CD4-positive, alpha-beta T cell (primary cell): ENCODE data around the gene AGBL1. TPM values are rescaled to one million over a fixed set of nuclear protein-coding genes. Genes with fewer than 3 reads are reported as not detected.

ENCODE experiments used
- ATAC-seq: fragments of 200-7000 bp; cut with Tn5 transposase; one replicate; pipeline ENCODE4 v1.10.0; 2022; ENCODE audit warnings: mild to moderate bottlenecking; ENCODE audit not compliant: poor library complexity
- CTCF ChIA-PET: fragments of 350-600 bp; sonication (Branson Sonifier 250); formaldehyde crosslinking; loops from one replicate; lab custom pipeline; 2021; ENCODE audit warnings: antibody characterized with exemption, inconsistent platforms; lab: Charles Lee
- POLR2A ChIA-PET: fragments of 350-600 bp; sonication (Branson Sonifier 250); formaldehyde crosslinking; loops from one replicate; lab custom pipeline; 2021; ENCODE audit warnings: antibody characterized with exemption, inconsistent platforms; lab: Charles Lee
- DNase-seq, 14 experiments: peaks; one replicate each; pipeline ENCODE4 v3.0.0-alpha.2; 2013 to 2020; ENCODE audit warnings: mixed read lengths in 2 of 14
- H3K27ac ChIP-seq, 2 donors: one replicate each; pipeline versions ENCODE4 v1.5.1 to v1.7.0; 2013; ENCODE audit warnings: low read length in 2 of 2, low read depth in 1 of 2, mild to moderate bottlenecking in 1 of 2
- H3K27me3 ChIP-seq, 2 experiments: 1 replicate in 1 of 2; 2 replicates in 1 of 2; pipeline versions ENCODE4 v1.6.1 to v1.7.0; 2013; ENCODE audit warnings: low read length in 2 of 2, control low read depth in 1 of 2, mild to moderate bottlenecking in 1 of 2, moderate library complexity in 1 of 2; ENCODE audit not compliant: insufficient read depth in 2 of 2, control insufficient read depth in 1 of 2
- H3K36me3 ChIP-seq: one replicate; pipeline ENCODE4 v1.6.1; 2013; ENCODE audit warnings: low read length, control low read depth; ENCODE audit not compliant: insufficient read depth
- H3K4me1 ChIP-seq: one replicate; pipeline ENCODE4 v1.6.1; 2013; ENCODE audit warnings: low read length, control low read depth; ENCODE audit not compliant: insufficient read depth
- H3K4me3 ChIP-seq: one replicate; pipeline ENCODE4 v1.5.1; 2013; ENCODE audit warnings: mild to moderate bottlenecking, low read length, moderate library complexity
- H3K9me3 ChIP-seq, 2 experiments: 1 replicate in 1 of 2; 2 replicates in 1 of 2; pipeline versions ENCODE4 v1.6.1 to v1.7.0; 2013; ENCODE audit warnings: low read length in 2 of 2, mild to moderate bottlenecking in 2 of 2, control low read depth in 1 of 2, moderate library complexity in 1 of 2; ENCODE audit not compliant: control insufficient read depth in 1 of 2, insufficient read depth in 1 of 2
- H3K27ac Mint-ChIP-seq: one replicate; pipeline ENCODE4 v1.8.0; 2020; ENCODE audit warnings: mixed read lengths
- H3K27me3 Mint-ChIP-seq: one replicate; pipeline ENCODE4 v1.8.0; 2021; ENCODE audit warnings: mixed read lengths
- H3K36me3 Mint-ChIP-seq: one replicate; pipeline ENCODE4 v1.8.0; 2021; ENCODE audit warnings: low read depth, mixed read lengths
- H3K4me1 Mint-ChIP-seq: one replicate; pipeline ENCODE4 v1.8.0; 2021; ENCODE audit warnings: low read depth, mixed read lengths
- H3K4me3 Mint-ChIP-seq: one replicate; pipeline ENCODE4 v1.8.0; 2020; ENCODE audit warnings: mild to moderate bottlenecking, mixed read lengths
- H3K9me3 Mint-ChIP-seq: one replicate; pipeline ENCODE4 v1.8.0; 2020; ENCODE audit warnings: mixed read lengths
- intact Hi-C, 2 experiments: fragments of 100-400 bp; cut with DNase I in 1 of 2; cut with micrococcal nuclease in 1 of 2; formaldehyde crosslinking; loops; one replicate each; pipeline versions ENCODE4 v1.15.1 to v1.9.0; 2023 to 2025; cut with DNase I, micrococcal nuclease
- total RNA-seq, 174 experiments: library from RNA in 2 of 174; stranded (reverse) in 2 of 174; gene quantifications; one replicate each; pipeline ENCODE4 v1.2.3 and lab custom pipeline; 2021 to 2026
- TF ChIP-seq, protein P1 (sequence below): fragments of 200-600 bp; IDR thresholded peaks from one replicate; pipeline ENCODE4 v1.8.0; 2022; ENCODE audit warnings: antibody characterized with exemption, mild to moderate bottlenecking

The AGBL1 gene
- total RNA-seq, 2 experiments from 2014 or later: not detected

- Mint-ChIP-seq H3K27me3 (peaks cover 23% of the 10 kb centered on the region), H3K4me3 (no peak overlapping the region), H3K4me1 (no peaks in the 10 kb centered on the region), H3K9me3 (no peaks in the 10 kb centered on the region), H3K27ac (no peak overlapping the region), H3K36me3 (no peaks in the 10 kb centered on the region)
- Histone ChIP-seq H3K4me3 (no peak overlapping the region), H3K27ac (no peak overlapping the region), H3K4me1 (no peaks in the 10 kb centered on the region), H3K27me3 (peaks cover 0 to 14% of the 10 kb centered on the region in 2 experiments), H3K36me3 (no peaks in the 10 kb centered on the region), H3K9me3 (no peaks in the 10 kb centered on the region)
- ATAC-seq (no peak), DNase-seq (no peak)
- TF ChIP-seq, protein P1, sequence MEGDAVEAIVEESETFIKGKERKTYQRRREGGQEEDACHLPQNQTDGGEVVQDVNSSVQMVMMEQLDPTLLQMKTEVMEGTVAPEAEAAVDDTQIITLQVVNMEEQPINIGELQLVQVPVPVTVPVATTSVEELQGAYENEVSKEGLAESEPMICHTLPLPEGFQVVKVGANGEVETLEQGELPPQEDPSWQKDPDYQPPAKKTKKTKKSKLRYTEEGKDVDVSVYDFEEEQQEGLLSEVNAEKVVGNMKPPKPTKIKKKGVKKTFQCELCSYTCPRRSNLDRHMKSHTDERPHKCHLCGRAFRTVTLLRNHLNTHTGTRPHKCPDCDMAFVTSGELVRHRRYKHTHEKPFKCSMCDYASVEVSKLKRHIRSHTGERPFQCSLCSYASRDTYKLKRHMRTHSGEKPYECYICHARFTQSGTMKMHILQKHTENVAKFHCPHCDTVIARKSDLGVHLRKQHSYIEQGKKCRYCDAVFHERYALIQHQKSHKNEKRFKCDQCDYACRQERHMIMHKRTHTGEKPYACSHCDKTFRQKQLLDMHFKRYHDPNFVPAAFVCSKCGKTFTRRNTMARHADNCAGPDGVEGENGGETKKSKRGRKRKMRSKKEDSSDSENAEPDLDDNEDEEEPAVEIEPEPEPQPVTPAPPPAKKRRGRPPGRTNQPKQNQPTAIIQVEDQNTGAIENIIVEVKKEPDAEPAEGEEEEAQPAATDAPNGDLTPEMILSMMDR: no peak
- intact Hi-C loops: no loop called here
- ChIA-PET POLR2A (no interaction called here), CTCF (no interaction called here)
These were observed 104.2 kb downstream of the AGBL1 start for GRCh38 chr15:86183596-86184491.

DNA sequence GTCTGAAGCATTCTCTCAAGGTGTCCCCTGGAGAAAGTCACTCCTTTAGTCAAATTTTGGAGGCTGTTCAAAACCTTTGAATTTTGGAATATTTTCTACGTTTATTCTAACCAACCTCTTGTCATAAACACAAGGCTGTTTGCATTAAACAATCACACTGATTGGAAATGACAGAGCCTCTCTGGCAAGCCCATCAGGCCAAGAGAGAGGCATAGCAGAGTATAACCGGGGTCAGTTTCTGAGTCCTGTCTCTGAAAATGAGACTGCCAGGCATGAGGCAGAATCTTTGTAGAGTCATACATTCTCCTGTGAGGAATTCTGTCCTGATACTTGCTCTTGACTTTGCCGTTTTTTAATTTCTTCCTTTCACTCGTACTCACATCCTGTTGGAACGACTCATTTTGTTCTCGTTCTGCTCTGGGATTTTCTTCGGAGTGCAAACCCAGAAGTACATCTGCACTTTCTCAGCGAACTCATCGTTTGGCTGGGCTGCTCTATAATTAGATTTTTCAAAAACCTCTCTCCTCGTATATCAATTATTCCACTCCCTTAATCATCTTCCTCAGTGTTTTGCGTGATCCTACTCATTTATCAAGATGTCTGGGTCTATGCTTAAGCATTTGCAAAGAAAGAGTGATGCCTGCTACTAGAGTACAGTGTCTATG lies 114.2 kb downstream of the AGBL1 start:
- H3K36me3 ChIP-seq: no peaks in the 10 kb centered on the region
- no peaks in the 10 kb centered on the region for H3K27me3 ChIP-seq
- ATAC-seq (no peak), DNase-seq (no peak)
- H3K9me3 ChIP-seq: no peaks in the 10 kb centered on the region
- H3K4me3 ChIP-seq: no peak overlapping the region
- Mint-ChIP-seq H3K9me3 (no peaks in the 10 kb centered on the region), H3K27ac (no peak overlapping the region), H3K36me3 (no peaks in the 10 kb centered on the region), H3K4me1 (no peaks in the 10 kb centered on the region), H3K4me3 (no peak overlapping the region), H3K27me3 (peaks cover 11% of the 10 kb centered on the region)
- H3K4me1 ChIP-seq: no peaks in the 10 kb centered on the region
- no peak overlapping the region for H3K27ac ChIP-seq
- CTCF ChIA-PET: no interaction called here
- POLR2A ChIA-PET: no interaction called here
- TF ChIP-seq, protein P1: no peak
- intact Hi-C loops: no loop called here

DNA sequence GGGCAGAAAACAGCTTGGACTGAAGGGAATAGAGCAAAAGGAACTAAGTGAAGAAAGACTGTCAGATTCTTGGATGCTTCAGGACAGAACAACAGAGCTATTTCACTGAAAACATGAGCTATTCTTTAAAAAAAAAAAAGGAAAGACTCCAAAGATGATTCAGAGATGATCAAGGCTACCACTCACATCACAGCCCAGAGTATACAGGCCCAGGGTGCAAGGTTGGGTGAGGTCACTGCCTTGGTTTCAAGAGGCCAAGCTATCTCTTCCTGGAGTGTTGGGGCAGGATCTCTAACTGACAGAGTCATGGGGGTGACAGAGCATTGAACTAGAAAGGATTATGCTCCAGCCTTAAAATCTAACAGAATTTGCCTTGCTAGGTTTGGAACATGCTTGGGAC lies 118.1 kb downstream of the AGBL1 start:
- H3K27me3 Mint-ChIP-seq: peaks cover 6% of the 10 kb centered on the region
- POLR2A ChIA-PET: no interaction called here
- no peaks in the 10 kb centered on the region for H3K4me1 ChIP-seq
- H3K36me3 Mint-ChIP-seq: no peaks in the 10 kb centered on the region
- no peak overlapping the region for H3K27ac Mint-ChIP-seq
- H3K27me3 ChIP-seq: no peaks in the 10 kb centered on the region
- no peaks in the 10 kb centered on the region for H3K9me3 ChIP-seq
- intact Hi-C loops: no loop called here
- H3K4me1 Mint-ChIP-seq: no peaks in the 10 kb centered on the region
- CTCF ChIA-PET: no interaction called here
- no peaks in the 10 kb centered on the region for H3K36me3 ChIP-seq
- TF ChIP-seq, protein P1: no peak
- DNase-seq: no peak
- no peak overlapping the region for H3K4me3 ChIP-seq
- no peaks in the 10 kb centered on the region for H3K9me3 Mint-ChIP-seq
- no peak overlapping the region for H3K4me3 Mint-ChIP-seq
- no peak overlapping the region for H3K27ac ChIP-seq
- no peak for ATAC-seq
